Transverse colon (tissue), 4 donors: ENCODE data around the gene NEUROD4.

Source experiments
- CTCF ChIP-seq, 5 experiments: fragments of 200-600 bp in 3 of 5; fragments of 450-650 bp in 2 of 5; sonication (generic) in 3 of 5; IDR thresholded peaks; 1 replicate in 2 of 5; 2 replicates in 3 of 5; pipeline ENCODE4 v1.5.1; 2016 to 2017; ENCODE audit warnings: antibody characterized with exemption in 5 of 5, inconsistent platforms in 3 of 5, mild to moderate bottlenecking in 2 of 5, moderate library complexity in 1 of 5
- POLR2AphosphoS5 ChIP-seq, 3 donors: sonication (generic); formaldehyde crosslinking; IDR thresholded peaks; one replicate each; pipeline ENCODE4 v1.6.1; 2016; ENCODE audit warnings: antibody characterized with exemption in 3 of 3

GRCh38 chr12:54983536-54984101 is 36.2 kb upstream of the NEUROD4 start:
- TF ChIP-seq CTCF (IDR thresholded peaks at IDR 0.05) (no peak), POLR2AphosphoS5 (IDR thresholded peaks at IDR 0.05) (no peak)
